ENCODE data around the gene NOP9. TPM values are rescaled to one million over a fixed set of nuclear protein-coding genes. Genes with fewer than 3 reads are reported as not detected.

The NOP9 gene
- polyA plus RNA-seq, 1 donor from 2014 or later = 1.6 TPM

GRCh38 chr14:24307156-24307574, 7.5 kb downstream of the NOP9 start:
- Mint-ChIP-seq H3K27ac (peak overlapping the region in 1 of 3 donors; percentile 93), H3K9me3 (no peaks in the 10 kb centered on the region), H3K27me3 (no peaks in the 10 kb centered on the region), H3K4me1 (peaks cover 18 to 26% (median 24%) of the 10 kb centered on the region in 3 donors), H3K4me3 (peak overlapping the region in 1 of 4 donors; percentile 22), H3K36me3 (peaks cover 6% of the 10 kb centered on the region)

- Mint-ChIP-seq H3K4me3 (peak within 1 kb of the TSS in 1 of 4 donors; percentile 69), H3K4me1 (peaks cover 21 to 30% (median 29%) of the 10 kb centered on the region in 3 donors), H3K9me3 (no peaks in the 10 kb centered on the region), H3K27ac (peak within 1 kb of the TSS; percentile 2 to 93 (median 92)), H3K36me3 (peaks cover 6% of the 10 kb centered on the region), H3K27me3 (no peaks in the 10 kb centered on the region)
Measured at GRCh38 chr14:24307575-24308341, 8.1 kb downstream of the NOP9 start, which contains the start of gene CIDEB. TSS of gene CIDEB (minus strand) at chr14:24307977. CDS start at chr14:24307858, 119 bp downstream.

GRCh38 chr14:24308342-24309124, 8.9 kb downstream of the NOP9 start:
- Mint-ChIP-seq H3K4me1 (peaks cover 21 to 36% (median 35%) of the 10 kb centered on the region in 3 donors), H3K27me3 (no peaks in the 10 kb centered on the region), H3K9me3 (no peaks in the 10 kb centered on the region), H3K36me3 (peaks cover 6% of the 10 kb centered on the region), H3K27ac (peak overlapping the region; percentile 2 to 93 (median 92)), H3K4me3 (peak overlapping the region in 1 of 4 donors; percentile 69)

- peaks cover 21 to 44% (median 39%) of the 10 kb centered on the region in 3 donors for H3K4me1 Mint-ChIP-seq
- no peaks in the 10 kb centered on the region for H3K27me3 Mint-ChIP-seq
- H3K9me3 Mint-ChIP-seq = no peaks in the 10 kb centered on the region
- peak within 1 kb of the TSS; percentile 92 to 93 (median 92) for H3K27ac Mint-ChIP-seq
- peak within 1 kb of the TSS; percentile 38 to 93 (median 85) for H3K4me3 Mint-ChIP-seq
- H3K36me3 Mint-ChIP-seq = peaks cover 2% of the 10 kb centered on the region
Measured at GRCh38 chr14:24309538-24310264, 10.1 kb downstream of the NOP9 start, which contains the start of gene LTB4R2. TSS of gene LTB4R2 (plus strand) at chr14:24310140. CDS start at chr14:24310665, 525 bp downstream.

GRCh38 chr14:24310265-24310645, 10.6 kb downstream of the NOP9 start:
- Mint-ChIP-seq H3K4me1 (peaks cover 21 to 45% (median 38%) of the 10 kb centered on the region in 3 donors), H3K36me3 (peaks cover under 1% of the 10 kb centered on the region), H3K4me3 (peak overlapping the region; percentile 38 to 93 (median 85)), H3K9me3 (no peaks in the 10 kb centered on the region), H3K27ac (peak overlapping the region; percentile 89 to 93 (median 92)), H3K27me3 (no peaks in the 10 kb centered on the region)

GRCh38 chr14:24310646-24311604, 11.3 kb downstream of the NOP9 start, which contains the start of gene LTB4R:
TSS of gene LTB4R (plus strand) at chr14:24311502. CDS start at chr14:24315652, 4,150 bp downstream.
- Mint-ChIP-seq H3K27me3 (no peaks in the 10 kb centered on the region), H3K4me3 (peak within 1 kb of the TSS; percentile 38 to 93 (median 85)), H3K36me3 (no peaks in the 10 kb centered on the region), H3K4me1 (peaks cover 21 to 45% (median 38%) of the 10 kb centered on the region in 3 donors), H3K27ac (peak within 1 kb of the TSS; percentile 89 to 93 (median 92)), H3K9me3 (no peaks in the 10 kb centered on the region)

GRCh38 chr14:24311837-24312615, 12.4 kb downstream of the NOP9 start:
- Mint-ChIP-seq H3K4me3 (peak overlapping the region; percentile 38 to 93 (median 85)), H3K36me3 (no peaks in the 10 kb centered on the region), H3K9me3 (no peaks in the 10 kb centered on the region), H3K27ac (peak overlapping the region; percentile 79 to 93 (median 88)), H3K4me1 (peaks cover 21 to 45% (median 38%) of the 10 kb centered on the region in 3 donors), H3K27me3 (no peaks in the 10 kb centered on the region)

GRCh38 chr14:24312736-24313507, 13.3 kb downstream of the NOP9 start:
- no peaks in the 10 kb centered on the region for H3K27me3 Mint-ChIP-seq
- peak overlapping the region; percentile 9 to 82 (median 71) for H3K4me3 Mint-ChIP-seq

GRCh38 chr14:24313913-24314312, 14.3 kb downstream of the NOP9 start:
- H3K36me3 Mint-ChIP-seq = no peaks in the 10 kb centered on the region
- H3K4me1 Mint-ChIP-seq = peaks cover 11 to 38% (median 29%) of the 10 kb centered on the region in 3 donors

More at GRCh38 chr14:24312736-24313507, 13.3 kb downstream of the NOP9 start:
- Mint-ChIP-seq H3K4me1 (peaks cover 19 to 43% (median 34%) of the 10 kb centered on the region in 3 donors), H3K36me3 (no peaks in the 10 kb centered on the region), H3K27ac (peak overlapping the region; percentile 27 to 79 (median 76)), H3K9me3 (no peaks in the 10 kb centered on the region)

GRCh38 chr14:24314377-24315193, 14.9 kb downstream of the NOP9 start:
- H3K36me3 Mint-ChIP-seq = no peaks in the 10 kb centered on the region
- peak overlapping the region; percentile 27 to 90 (median 34) for H3K27ac Mint-ChIP-seq
- H3K4me3 Mint-ChIP-seq = peak overlapping the region in 3 of 4 donors; percentile 13 to 56 (median 31)
- H3K4me1 Mint-ChIP-seq = peaks cover 4 to 34% (median 27%) of the 10 kb centered on the region in 3 donors
- no peaks in the 10 kb centered on the region for H3K27me3 Mint-ChIP-seq
- H3K9me3 Mint-ChIP-seq = no peaks in the 10 kb centered on the region

More at GRCh38 chr14:24313913-24314312, 14.3 kb downstream of the NOP9 start:
- peak overlapping the region in 3 of 4 donors; percentile 6 to 28 (median 13) for H3K4me3 Mint-ChIP-seq
- no peaks in the 10 kb centered on the region for H3K9me3 Mint-ChIP-seq
- peak overlapping the region in 2 of 3 donors; percentile 27 to 79 for H3K27ac Mint-ChIP-seq
- H3K27me3 Mint-ChIP-seq = no peaks in the 10 kb centered on the region

GRCh38 chr14:24315243-24315806, 15.7 kb downstream of the NOP9 start:
- Mint-ChIP-seq H3K27ac (peak overlapping the region in 1 of 3 donors; percentile 88), H3K4me3 (peak overlapping the region in 1 of 4 donors; percentile 56), H3K27me3 (no peaks in the 10 kb centered on the region), H3K36me3 (no peaks in the 10 kb centered on the region), H3K9me3 (no peaks in the 10 kb centered on the region), H3K4me1 (peaks cover 4 to 29% (median 23%) of the 10 kb centered on the region in 3 donors)

Measured in IgD-negative memory B cell (primary cell).